Measurements from ENCODE around the gene SERTM2.

The SERTM2 gene

DNA sequence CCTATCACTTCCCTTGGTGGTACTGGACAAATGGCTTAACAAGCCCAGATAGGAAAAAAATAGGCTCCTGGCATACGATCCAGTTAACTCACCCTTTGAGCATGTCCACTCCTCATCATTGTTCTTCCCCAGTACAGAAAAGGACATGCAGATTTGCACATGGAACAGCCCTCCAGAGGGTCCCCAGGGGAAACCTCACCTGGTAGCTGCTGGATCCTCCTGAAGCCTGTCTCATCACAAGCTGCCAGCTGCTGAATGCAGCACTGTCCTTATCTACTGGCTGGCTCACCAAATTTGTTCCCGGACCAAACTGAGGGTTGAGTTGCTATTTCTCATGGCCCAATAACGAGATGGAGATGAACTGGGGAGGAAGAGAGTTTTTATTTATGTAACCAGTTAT lies 49.4 kb downstream of the SERTM2 start:
- DNase-seq (ENCODE audit: low spot score): no peak

DNA sequence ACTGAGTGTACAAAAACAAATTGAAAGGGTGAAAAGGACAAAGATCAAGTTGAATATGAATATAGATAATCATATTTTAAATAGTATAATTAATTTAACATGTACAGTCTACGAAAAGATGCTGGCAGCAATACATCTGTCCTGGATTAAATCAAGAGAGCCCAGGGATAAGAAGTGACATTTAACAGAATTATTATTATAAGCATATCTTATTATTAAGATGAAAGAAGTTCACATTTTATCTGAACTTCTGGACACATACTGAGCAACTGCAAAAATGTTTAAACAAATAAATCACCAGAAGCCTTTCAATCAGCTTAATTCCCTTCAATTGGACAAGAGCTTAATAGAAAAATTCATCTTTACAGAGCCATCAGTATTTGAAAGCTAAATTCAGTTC lies 50.4 kb downstream of the SERTM2 start:
- DNase-seq (ENCODE audit: low spot score): no peak

GRCh38 chrX:111567542-111568255 lies 56.3 kb downstream of the SERTM2 start:
- no peak for DNase-seq (ENCODE audit: low spot score)

DNA sequence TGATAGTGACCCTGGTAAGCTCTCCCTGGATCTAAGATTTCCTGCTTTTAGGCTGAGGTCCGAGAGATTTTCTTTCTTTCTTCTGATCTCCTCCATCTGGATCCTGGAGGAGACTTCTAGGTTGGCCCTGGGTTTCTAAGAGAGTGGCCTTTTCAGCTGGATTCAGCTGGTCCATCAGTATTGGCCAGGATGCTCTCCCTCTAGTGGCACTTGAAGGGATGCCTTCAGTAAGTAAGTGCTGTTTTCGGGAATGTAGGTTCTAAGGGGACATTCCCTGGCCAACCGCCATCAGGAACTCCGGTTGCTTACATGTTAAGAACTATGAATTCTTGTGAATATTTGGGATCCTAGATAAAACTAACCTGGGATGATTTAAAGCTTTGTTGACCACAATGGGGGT lies 56.9 kb downstream of the SERTM2 start:
- DNase-seq (ENCODE audit: low spot score): peak; percentile 1

GRCh38 chrX:111568817-111569216 lies 57.4 kb downstream of the SERTM2 start:
- no peak for DNase-seq (ENCODE audit: low spot score)

Measured in HuH-7.5 (cell line).